IPS DF 4.7 (cell line): ENCODE measurements around the gene CTIF.

Experiments
- DNase-seq: peaks from one replicate; pipeline ENCODE4 v3.0.0-alpha.2; 2013; ENCODE audit warnings: low spot score; ENCODE audit errors: extremely low read depth

The CTIF gene

GRCh38 chr18:48663931-48664847 is 125.4 kb downstream of the CTIF start:
- no peak for DNase-seq

GRCh38 chr18:48665654-48666053 is 126.8 kb downstream of the CTIF start:
- no peak for DNase-seq

DNA sequence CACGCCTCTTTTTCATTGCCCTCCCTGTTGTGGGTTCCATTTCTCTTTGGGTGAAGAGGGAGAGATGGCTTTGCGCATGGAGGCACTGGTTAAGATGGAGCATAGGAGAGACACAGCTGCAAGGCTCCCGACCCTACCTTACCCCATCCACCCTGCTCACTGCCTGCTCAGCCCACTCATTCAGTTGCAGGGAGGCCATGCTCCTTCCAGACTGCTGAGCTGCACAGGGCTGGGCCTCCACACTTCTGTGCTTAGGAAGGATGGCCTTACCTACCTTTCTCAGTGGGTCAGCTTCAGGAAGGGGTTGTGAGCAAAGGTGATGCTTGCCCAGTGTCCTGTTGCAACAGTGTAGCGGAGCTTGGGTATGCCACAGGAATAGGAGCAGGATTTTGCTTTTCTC is 127.8 kb downstream of the CTIF start:
- no peak for DNase-seq

GRCh38 chr18:48667276-48668254 is 128.7 kb downstream of the CTIF start:
- DNase-seq, result no peak

DNA sequence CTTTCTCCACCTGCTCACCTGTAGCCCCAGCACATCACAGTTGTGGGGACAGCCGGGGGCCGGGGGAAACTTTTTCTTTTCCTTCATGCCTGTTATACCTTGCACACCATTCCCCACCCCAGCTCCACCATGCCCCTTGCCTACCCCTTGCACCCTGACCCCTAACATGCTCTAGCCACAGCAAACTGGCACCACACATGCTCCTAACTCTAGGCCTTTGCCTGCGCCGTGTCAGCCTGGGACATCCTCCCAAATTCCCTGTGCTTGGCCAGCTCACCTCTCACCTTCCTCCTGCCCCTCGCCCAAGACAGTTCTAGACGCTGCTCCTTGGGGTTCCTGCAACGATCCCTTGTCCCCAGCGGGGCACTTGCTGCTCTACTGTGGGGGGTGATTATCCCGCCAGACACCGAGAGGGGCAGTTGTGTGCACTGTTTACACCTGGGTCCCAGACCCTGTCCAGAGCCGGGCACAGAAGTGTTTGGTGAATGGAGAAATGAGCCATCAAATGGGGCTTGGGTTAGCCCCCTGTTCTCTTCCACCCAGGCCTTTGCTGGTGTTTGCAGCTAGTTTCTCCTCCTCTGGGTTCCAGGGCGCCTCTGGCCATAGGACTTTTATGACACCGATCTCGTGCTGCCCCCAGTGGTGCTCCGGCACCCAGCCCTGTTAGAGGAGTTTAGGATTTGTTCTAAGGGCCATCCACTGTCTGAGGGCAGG is 129.8 kb downstream of the CTIF start:
- DNase-seq, result no peak

DNA sequence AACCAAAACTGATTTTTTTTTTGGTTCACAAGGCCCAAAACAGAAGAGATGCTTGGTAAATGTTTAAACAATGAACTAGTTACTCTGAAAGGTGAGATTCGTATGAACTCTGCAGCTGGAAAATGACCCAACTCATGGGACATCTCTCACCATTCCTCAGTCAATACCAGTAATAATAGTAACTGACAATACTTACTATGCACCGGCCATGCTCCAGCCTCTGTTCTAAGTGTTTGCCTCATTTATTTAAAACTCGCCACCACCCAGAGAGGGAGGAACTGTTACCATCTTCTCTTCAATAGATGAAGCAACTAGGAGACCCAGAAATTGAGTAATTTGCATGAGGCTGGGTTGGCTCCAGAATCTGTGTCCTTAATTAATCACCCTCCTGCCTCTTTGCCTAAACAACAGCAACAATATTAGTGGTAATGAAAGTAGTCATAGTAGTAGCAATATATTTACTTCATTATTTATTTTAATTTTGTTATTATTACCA is 130.4 kb downstream of the CTIF start:
- no peak for DNase-seq

- DNase-seq, result no peak
Measured at GRCh38 chr18:48669991-48670750, 131.3 kb downstream of the CTIF start.

- DNase-seq, result no peak
Measured at GRCh38 chr18:48670751-48671560, 132.1 kb downstream of the CTIF start.

DNA sequence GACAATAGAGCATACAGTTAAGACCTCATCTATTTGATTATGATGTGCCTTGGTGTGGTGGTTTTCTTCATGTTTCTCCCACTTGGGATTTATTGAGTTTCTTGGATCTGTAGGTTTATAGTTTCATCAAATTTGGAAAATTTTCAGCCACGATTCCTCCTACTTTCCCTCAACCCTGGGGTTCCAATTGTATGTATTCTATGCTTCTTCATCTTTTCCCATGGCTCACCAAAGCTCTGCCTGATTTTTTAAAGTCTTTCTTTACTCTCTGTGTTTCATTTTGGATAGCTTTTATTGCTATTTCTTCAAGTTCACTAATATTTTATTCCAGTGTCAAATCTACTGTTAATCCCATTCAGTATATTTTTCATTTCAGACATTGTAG is 132.7 kb downstream of the CTIF start:
- no peak for DNase-seq

DNA sequence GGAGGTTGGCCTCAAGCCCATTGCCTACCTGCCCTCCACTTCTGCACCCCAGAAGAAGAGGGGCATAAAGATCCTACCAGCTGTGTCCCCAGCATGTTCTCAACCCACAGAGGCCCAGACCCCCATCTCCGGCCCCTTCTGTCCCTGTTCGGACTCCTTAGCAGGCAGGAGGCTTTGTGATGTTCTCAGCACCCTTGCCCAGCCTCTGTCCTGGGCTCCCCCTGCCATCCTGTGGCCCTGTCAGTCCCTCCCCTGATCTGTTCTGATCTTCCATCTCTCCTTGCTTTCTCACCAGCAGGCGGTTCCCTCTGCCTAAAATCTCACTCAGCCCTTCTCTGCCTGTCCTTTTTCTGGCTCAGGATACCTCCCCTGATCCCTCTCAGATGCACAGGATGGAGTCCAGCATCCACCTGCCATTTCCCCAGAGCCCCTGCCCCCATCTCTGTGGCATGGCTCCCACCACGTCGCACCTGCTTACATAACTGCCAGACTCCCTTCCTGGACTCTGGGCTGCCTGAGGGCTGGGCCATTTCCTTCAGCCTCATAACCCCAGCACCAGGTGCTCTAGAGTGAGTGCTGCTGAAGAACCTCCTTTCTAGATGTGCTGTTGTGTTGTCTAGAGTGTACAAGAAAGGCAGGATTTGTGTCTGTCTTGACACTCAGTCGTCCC is 134.0 kb downstream of the CTIF start:
- DNase-seq, result no peak

DNA sequence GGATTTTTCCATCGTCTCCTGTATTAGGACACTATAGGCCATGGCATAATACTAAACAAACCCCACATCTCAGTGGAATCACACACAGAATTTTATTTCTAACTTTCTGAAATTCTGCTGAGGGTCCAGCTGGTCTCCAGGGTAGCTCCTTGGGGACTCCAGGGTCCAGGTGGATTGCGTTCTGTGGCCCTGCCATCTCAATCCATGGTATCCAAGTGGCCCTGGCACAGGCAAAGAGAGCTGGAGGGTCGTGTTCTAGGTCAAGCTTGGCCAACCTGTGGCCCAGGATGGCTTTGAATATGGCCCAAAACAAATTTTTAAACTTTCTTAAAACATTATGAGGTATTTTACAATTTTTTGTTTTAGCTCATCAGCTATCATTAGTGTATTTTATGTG is 134.6 kb downstream of the CTIF start:
- no peak for DNase-seq

- no peak for DNase-seq
Measured at GRCh38 chr18:48673853-48674721, 135.3 kb downstream of the CTIF start.

- DNase-seq, result no peak
Measured at GRCh38 chr18:48674758-48675351, 136.0 kb downstream of the CTIF start.

- no peak for DNase-seq
Measured at GRCh38 chr18:48675352-48675761, 136.5 kb downstream of the CTIF start.

- DNase-seq, result no peak
Measured at GRCh38 chr18:48675912-48676311, 137.1 kb downstream of the CTIF start.

DNA sequence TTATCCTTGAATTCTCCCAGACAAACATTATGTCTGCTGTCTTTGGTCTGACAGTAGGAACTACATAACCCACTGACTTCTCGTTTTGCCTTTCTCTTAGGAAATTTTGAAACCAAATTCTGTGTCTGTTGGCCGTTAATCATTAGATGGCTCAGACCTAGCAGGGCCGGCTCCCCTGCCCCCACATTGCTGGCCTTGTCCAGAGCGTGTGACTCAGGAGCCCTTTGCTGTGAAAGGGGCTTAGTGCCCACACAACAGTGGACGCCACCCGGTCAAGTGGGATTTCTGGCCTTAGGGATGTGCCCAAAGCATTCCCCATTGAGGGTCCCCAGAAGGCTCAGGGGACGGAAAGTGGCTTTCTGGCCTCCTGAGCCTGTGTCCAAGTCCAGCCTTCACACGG is 137.5 kb downstream of the CTIF start:
- DNase-seq, result no peak

DNA sequence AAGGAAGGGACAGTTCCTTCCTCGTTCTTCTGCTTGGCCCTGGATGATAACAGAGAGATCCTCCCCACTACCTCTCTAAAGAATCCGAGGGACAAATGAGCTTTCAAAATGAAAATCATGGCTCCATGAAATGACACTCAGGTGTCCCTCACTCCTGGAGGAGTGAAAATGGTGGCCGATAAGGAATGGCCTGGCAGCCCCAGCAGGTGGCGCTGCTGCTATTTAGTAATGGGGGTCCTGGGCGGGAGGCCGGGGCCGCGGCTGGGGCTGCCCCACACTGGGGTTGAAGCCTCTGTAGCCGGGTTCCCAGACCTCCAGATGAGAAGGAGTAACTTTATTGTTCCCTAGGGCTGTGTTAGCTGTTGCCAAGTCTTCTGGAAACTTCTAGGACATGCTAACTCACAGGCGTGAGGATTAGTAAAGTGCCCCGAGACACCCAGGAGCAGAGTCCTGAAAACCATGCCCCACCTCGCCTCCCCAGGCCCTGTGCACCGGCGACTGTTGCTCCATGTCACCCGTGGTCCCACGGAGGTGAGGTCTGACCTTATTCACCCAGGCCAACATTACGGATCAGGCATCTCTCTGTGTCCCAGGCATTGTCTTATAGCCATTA is 138.0 kb downstream of the CTIF start:
- DNase-seq, result no peak
